IPS-15b (cell line): ENCODE results near the gene KRT40.

Experiments used
- H3K27me3 ChIP-seq: one replicate; pipeline ENCODE4 v1.6.1; 2013; ENCODE audit warnings: low read length; ENCODE audit not compliant: control insufficient read depth, insufficient read depth
- H3K36me3 ChIP-seq: one replicate; pipeline ENCODE4 v1.6.1; 2013; ENCODE audit warnings: low read length; ENCODE audit not compliant: control insufficient read depth, insufficient read depth
- H3K4me1 ChIP-seq: one replicate; pipeline ENCODE4 v1.6.1; 2013; ENCODE audit warnings: mild to moderate bottlenecking, low read length; ENCODE audit not compliant: control insufficient read depth, insufficient read depth
- H3K4me3 ChIP-seq: one replicate; pipeline ENCODE4 v1.5.1; 2013; ENCODE audit warnings: low read depth, low read length
- H3K9ac ChIP-seq: one replicate; pipeline ENCODE4 v1.6.1; 2013; ENCODE audit warnings: low read depth, mild to moderate bottlenecking, low read length
- H3K9me3 ChIP-seq: one replicate; pipeline ENCODE4 v1.6.1; 2013; ENCODE audit warnings: mild to moderate bottlenecking, low read length; ENCODE audit not compliant: control insufficient read depth, insufficient read depth

The KRT40 gene

GRCh38 chr17:40950176-40950575 lies 34.0 kb downstream of the KRT40 start:
- peaks cover 3% of the 10 kb centered on the region for H3K4me1 ChIP-seq
- no peak overlapping the region for H3K4me3 ChIP-seq
- no peaks in the 10 kb centered on the region for H3K9me3 ChIP-seq
- no peaks in the 10 kb centered on the region for H3K27me3 ChIP-seq
- H3K9ac ChIP-seq = no peak overlapping the region
- H3K36me3 ChIP-seq = no peaks in the 10 kb centered on the region

GRCh38 chr17:40949418-40949817 lies 34.7 kb downstream of the KRT40 start:
- Histone ChIP-seq H3K36me3 (no peaks in the 10 kb centered on the region), H3K4me3 (no peak overlapping the region), H3K9me3 (no peaks in the 10 kb centered on the region), H3K9ac (no peak overlapping the region), H3K4me1 (peaks cover 3% of the 10 kb centered on the region), H3K27me3 (no peaks in the 10 kb centered on the region)

- no peaks in the 10 kb centered on the region for H3K36me3 ChIP-seq
- H3K27me3 ChIP-seq = no peaks in the 10 kb centered on the region
- H3K9me3 ChIP-seq = no peaks in the 10 kb centered on the region
- no peak overlapping the region for H3K9ac ChIP-seq
- peaks cover 3% of the 10 kb centered on the region for H3K4me1 ChIP-seq
- no peak overlapping the region for H3K4me3 ChIP-seq
Measured at GRCh38 chr17:40947929-40948328, 36.2 kb downstream of the KRT40 start.

- H3K4me1 ChIP-seq = peaks cover 3% of the 10 kb centered on the region
- no peaks in the 10 kb centered on the region for H3K36me3 ChIP-seq
- no peaks in the 10 kb centered on the region for H3K9me3 ChIP-seq
- no peaks in the 10 kb centered on the region for H3K27me3 ChIP-seq
- no peak overlapping the region for H3K9ac ChIP-seq
- no peak overlapping the region for H3K4me3 ChIP-seq
Measured at GRCh38 chr17:40945414-40945813, 38.7 kb downstream of the KRT40 start.

- H3K9me3 ChIP-seq = no peaks in the 10 kb centered on the region
- H3K4me1 ChIP-seq = peaks cover 3% of the 10 kb centered on the region
- H3K36me3 ChIP-seq = no peaks in the 10 kb centered on the region
- no peaks in the 10 kb centered on the region for H3K27me3 ChIP-seq
- no peak overlapping the region for H3K4me3 ChIP-seq
- H3K9ac ChIP-seq = no peak overlapping the region
Measured at GRCh38 chr17:40944531-40944930, 39.6 kb downstream of the KRT40 start.

GRCh38 chr17:40942553-40942952 lies 41.6 kb downstream of the KRT40 start:
- no peaks in the 10 kb centered on the region for H3K27me3 ChIP-seq
- H3K9me3 ChIP-seq = no peaks in the 10 kb centered on the region
- H3K4me1 ChIP-seq = no peaks in the 10 kb centered on the region
- no peak overlapping the region for H3K9ac ChIP-seq
- H3K36me3 ChIP-seq = no peaks in the 10 kb centered on the region
- H3K4me3 ChIP-seq = no peak overlapping the region

GRCh38 chr17:40940266-40940665 lies 43.9 kb downstream of the KRT40 start:
- peaks cover 7% of the 10 kb centered on the region for H3K4me1 ChIP-seq
- H3K27me3 ChIP-seq = no peaks in the 10 kb centered on the region
- H3K4me3 ChIP-seq = no peak overlapping the region
- no peaks in the 10 kb centered on the region for H3K36me3 ChIP-seq
- H3K9ac ChIP-seq = no peak overlapping the region
- no peaks in the 10 kb centered on the region for H3K9me3 ChIP-seq

GRCh38 chr17:40938981-40939380 lies 45.1 kb downstream of the KRT40 start:
- H3K36me3 ChIP-seq = no peaks in the 10 kb centered on the region
- H3K27me3 ChIP-seq = no peaks in the 10 kb centered on the region
- H3K9ac ChIP-seq = no peak overlapping the region
- no peak overlapping the region for H3K4me3 ChIP-seq
- H3K4me1 ChIP-seq = peaks cover 7% of the 10 kb centered on the region
- H3K9me3 ChIP-seq = no peaks in the 10 kb centered on the region

- no peaks in the 10 kb centered on the region for H3K9me3 ChIP-seq
- H3K4me3 ChIP-seq = no peak within 1 kb of the TSS
- H3K36me3 ChIP-seq = no peaks in the 10 kb centered on the region
- H3K4me1 ChIP-seq = peaks cover 7% of the 10 kb centered on the region
- no peak within 1 kb of the TSS for H3K9ac ChIP-seq
- H3K27me3 ChIP-seq = no peaks in the 10 kb centered on the region
Measured at GRCh38 chr17:40937384-40937819, 46.7 kb downstream of the KRT40 start, which contains the start of gene KRT23. TSS of gene KRT23 (minus strand) at chr17:40937646. CDS start at chr17:40936603, 1,043 bp downstream.

GRCh38 chr17:40936976-40937375 lies 47.1 kb downstream of the KRT40 start:
- no peaks in the 10 kb centered on the region for H3K9me3 ChIP-seq
- no peak overlapping the region for H3K9ac ChIP-seq
- no peaks in the 10 kb centered on the region for H3K36me3 ChIP-seq
- no peak overlapping the region for H3K4me3 ChIP-seq
- H3K4me1 ChIP-seq = peaks cover 7% of the 10 kb centered on the region
- H3K27me3 ChIP-seq = no peaks in the 10 kb centered on the region

- H3K36me3 ChIP-seq = no peaks in the 10 kb centered on the region
- peaks cover 7% of the 10 kb centered on the region for H3K4me1 ChIP-seq
- H3K9ac ChIP-seq = no peak overlapping the region
- H3K9me3 ChIP-seq = no peaks in the 10 kb centered on the region
- no peak overlapping the region for H3K4me3 ChIP-seq
- no peaks in the 10 kb centered on the region for H3K27me3 ChIP-seq
Measured at GRCh38 chr17:40936437-40936971, 47.6 kb downstream of the KRT40 start.

GRCh38 chr17:40935624-40936023 lies 48.5 kb downstream of the KRT40 start:
- H3K9ac ChIP-seq = no peak overlapping the region
- no peaks in the 10 kb centered on the region for H3K27me3 ChIP-seq
- H3K36me3 ChIP-seq = no peaks in the 10 kb centered on the region
- H3K4me1 ChIP-seq = peaks cover 7% of the 10 kb centered on the region
- no peak overlapping the region for H3K4me3 ChIP-seq
- no peaks in the 10 kb centered on the region for H3K9me3 ChIP-seq
